MM.1S (cell line): Measurements from ENCODE around the gene GPR179.

Source experiments
- DNase-seq: peaks from one replicate; pipeline ENCODE4 v3.0.0-alpha.2; 2015
- H2AFZ ChIP-seq: fragments of 300-600 bp; sonication (generic); 2 replicates; pipeline ENCODE4 v1.6.0; 2016; ENCODE audit warnings: antibody characterized with exemption, low read length
- H3F3A ChIP-seq: fragments of 300-600 bp; sonication (generic); 2 replicates; pipeline ENCODE4 v1.6.1; 2016; ENCODE audit warnings: mild to moderate bottlenecking, antibody characterized with exemption, low read length, moderate library complexity, mixed read lengths; ENCODE audit not compliant: insufficient read depth
- H3K27ac ChIP-seq: fragments of 300-600 bp; sonication (generic); 2 replicates; pipeline ENCODE4 v1.5.1; 2016; ENCODE audit warnings: mild to moderate bottlenecking, low read length
- H3K27me3 ChIP-seq: fragments of 300-600 bp; sonication (generic); replicated peaks from 2 replicates; pipeline ENCODE4 v1.6.0; 2016; ENCODE audit warnings: low read length; ENCODE audit not compliant: insufficient read depth
- H3K36me3 ChIP-seq: fragments of 300-600 bp; sonication (generic); replicated peaks from 2 replicates; pipeline ENCODE4 v1.6.1; 2016; ENCODE audit warnings: mild to moderate bottlenecking, low read length, mixed read lengths; ENCODE audit not compliant: insufficient read depth
- H3K4me1 ChIP-seq: fragments of 300-600 bp; sonication (generic); 2 replicates; pipeline ENCODE4 v1.6.1; 2016; ENCODE audit warnings: low read length, mixed read lengths
- H3K4me2 ChIP-seq: fragments of 300-600 bp; sonication (generic); 2 replicates; pipeline ENCODE4 v1.6.0; 2016; ENCODE audit warnings: low read depth, low read length
- H3K4me3 ChIP-seq: fragments of 300-600 bp; sonication (generic); 2 replicates; pipeline ENCODE4 v1.5.1; 2016; ENCODE audit warnings: low read length, mixed read lengths
- H3K79me2 ChIP-seq: fragments of 300-600 bp; sonication (generic); 2 replicates; pipeline ENCODE4 v1.6.1; 2016; ENCODE audit warnings: mixed run types, low read length, mixed read lengths
- H3K9ac ChIP-seq: fragments of 300-600 bp; sonication (generic); 2 replicates; pipeline ENCODE4 v1.6.1; 2016; ENCODE audit warnings: low read length, mixed read lengths
- H3K9me2 ChIP-seq: fragments of 300-600 bp; sonication (generic); replicated peaks from 2 replicates; pipeline ENCODE4 v1.6.1; 2016; ENCODE audit warnings: mild to moderate bottlenecking, low read length, mixed read lengths; ENCODE audit not compliant: insufficient read depth
- H3K9me3 ChIP-seq: fragments of 300-600 bp; sonication (generic); replicated peaks from 2 replicates; pipeline ENCODE4 v1.6.1; 2016; ENCODE audit warnings: mild to moderate bottlenecking, low read length, mixed read lengths; ENCODE audit not compliant: insufficient read depth
- H4K20me1 ChIP-seq: fragments of 300-600 bp; sonication (generic); 2 replicates; pipeline ENCODE4 v1.6.1; 2016; ENCODE audit warnings: mild to moderate bottlenecking, low read length, moderate library complexity, mixed read lengths; ENCODE audit not compliant: insufficient read depth
- EZH2 ChIP-seq: fragments of 300-600 bp; sonication (generic); optimal IDR thresholded peaks from 2 replicates; pipeline ENCODE3; 2017; ENCODE audit warnings: low read depth, mild to moderate bottlenecking, antibody characterized with exemption, low read length, mixed read lengths
- EZH2phosphoT487 ChIP-seq: fragments of 300-600 bp; sonication (generic); IDR thresholded peaks from 2 replicates; pipeline ENCODE4 v1.6.1; 2018; ENCODE audit warnings: antibody characterized with exemption, low read length
- TF ChIP-seq, protein P1 (sequence below): fragments of 300-600 bp; sonication (generic); IDR thresholded peaks from 2 replicates; pipeline ENCODE4 v1.5.1; 2016; ENCODE audit warnings: antibody characterized with exemption, low read length, mixed read lengths

Gene GPR179

DNA sequence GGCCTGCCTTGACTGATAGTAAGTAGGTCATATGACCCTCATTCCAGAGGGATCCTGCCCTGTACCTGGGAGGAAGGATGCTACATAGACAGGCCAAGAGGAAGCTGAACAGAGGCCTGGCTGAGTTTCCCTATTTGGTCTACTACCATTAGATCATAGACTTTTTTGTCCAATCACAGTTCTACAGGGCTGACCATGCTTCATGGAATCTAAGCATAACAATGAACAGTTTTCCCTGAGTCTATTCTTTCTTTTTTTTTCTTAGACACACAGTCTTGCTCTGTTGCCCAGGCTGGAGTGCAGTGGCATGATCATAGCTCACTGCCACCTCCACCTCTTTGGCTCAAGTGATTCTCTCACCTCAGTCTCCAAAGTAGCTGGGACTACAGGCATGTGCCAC lies 3.9 kb downstream of the GPR179 start:
- H2AFZ ChIP-seq: no peak overlapping the region
- H3K9me2 ChIP-seq: no peaks in the 10 kb centered on the region
- TF ChIP-seq, protein P1, sequence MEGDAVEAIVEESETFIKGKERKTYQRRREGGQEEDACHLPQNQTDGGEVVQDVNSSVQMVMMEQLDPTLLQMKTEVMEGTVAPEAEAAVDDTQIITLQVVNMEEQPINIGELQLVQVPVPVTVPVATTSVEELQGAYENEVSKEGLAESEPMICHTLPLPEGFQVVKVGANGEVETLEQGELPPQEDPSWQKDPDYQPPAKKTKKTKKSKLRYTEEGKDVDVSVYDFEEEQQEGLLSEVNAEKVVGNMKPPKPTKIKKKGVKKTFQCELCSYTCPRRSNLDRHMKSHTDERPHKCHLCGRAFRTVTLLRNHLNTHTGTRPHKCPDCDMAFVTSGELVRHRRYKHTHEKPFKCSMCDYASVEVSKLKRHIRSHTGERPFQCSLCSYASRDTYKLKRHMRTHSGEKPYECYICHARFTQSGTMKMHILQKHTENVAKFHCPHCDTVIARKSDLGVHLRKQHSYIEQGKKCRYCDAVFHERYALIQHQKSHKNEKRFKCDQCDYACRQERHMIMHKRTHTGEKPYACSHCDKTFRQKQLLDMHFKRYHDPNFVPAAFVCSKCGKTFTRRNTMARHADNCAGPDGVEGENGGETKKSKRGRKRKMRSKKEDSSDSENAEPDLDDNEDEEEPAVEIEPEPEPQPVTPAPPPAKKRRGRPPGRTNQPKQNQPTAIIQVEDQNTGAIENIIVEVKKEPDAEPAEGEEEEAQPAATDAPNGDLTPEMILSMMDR: no peak
- no peak for TF ChIP-seq EZH2
- H3K27ac ChIP-seq: no peak overlapping the region
- H3K9ac ChIP-seq: no peak overlapping the region
- DNase-seq: no peak
- H3K9me3 ChIP-seq: no peaks in the 10 kb centered on the region
- H4K20me1 ChIP-seq: no peaks in the 10 kb centered on the region
- no peaks in the 10 kb centered on the region for H3K27me3 ChIP-seq
- no peaks in the 10 kb centered on the region for H3K79me2 ChIP-seq
- no peaks in the 10 kb centered on the region for H3F3A ChIP-seq
- H3K4me1 ChIP-seq: no peaks in the 10 kb centered on the region
- no peak overlapping the region for H3K4me2 ChIP-seq
- H3K36me3 ChIP-seq: no peaks in the 10 kb centered on the region
- H3K4me3 ChIP-seq: no peak overlapping the region

DNA sequence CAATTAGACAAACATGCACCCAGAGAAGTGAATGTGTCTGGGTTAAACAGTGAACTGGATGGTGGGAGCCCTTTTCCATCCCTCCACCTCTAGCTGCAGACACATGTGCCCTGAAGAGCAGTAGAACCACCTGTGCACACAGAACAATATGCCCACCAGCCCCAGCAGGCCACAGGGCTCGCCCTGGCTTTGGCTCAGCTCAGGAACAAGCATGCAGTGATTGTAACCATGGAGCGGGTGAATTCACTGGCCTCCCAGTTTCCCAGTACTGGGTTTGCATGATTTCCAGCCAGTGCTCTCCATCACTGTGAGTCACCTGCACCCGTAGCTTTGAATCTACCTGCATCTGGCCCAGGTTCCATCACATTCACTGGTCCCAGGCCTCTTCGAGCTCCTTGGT lies 5.2 kb downstream of the GPR179 start:
- no peak for TF ChIP-seq EZH2phosphoT487
- no peak for TF ChIP-seq EZH2
- TF ChIP-seq, protein P1: no peak
- Histone ChIP-seq H3K4me2 (no peak overlapping the region), H3K79me2 (no peaks in the 10 kb centered on the region), H3K9me3 (no peaks in the 10 kb centered on the region), H3K27me3 (no peaks in the 10 kb centered on the region), H3K4me1 (no peaks in the 10 kb centered on the region), H3K36me3 (no peaks in the 10 kb centered on the region), H3K4me3 (no peak overlapping the region), H3K27ac (no peak overlapping the region), H3K9me2 (no peaks in the 10 kb centered on the region), H3K9ac (no peak overlapping the region), H4K20me1 (no peaks in the 10 kb centered on the region), H3F3A (no peaks in the 10 kb centered on the region), H2AFZ (no peak overlapping the region)
- no peak for DNase-seq

DNA sequence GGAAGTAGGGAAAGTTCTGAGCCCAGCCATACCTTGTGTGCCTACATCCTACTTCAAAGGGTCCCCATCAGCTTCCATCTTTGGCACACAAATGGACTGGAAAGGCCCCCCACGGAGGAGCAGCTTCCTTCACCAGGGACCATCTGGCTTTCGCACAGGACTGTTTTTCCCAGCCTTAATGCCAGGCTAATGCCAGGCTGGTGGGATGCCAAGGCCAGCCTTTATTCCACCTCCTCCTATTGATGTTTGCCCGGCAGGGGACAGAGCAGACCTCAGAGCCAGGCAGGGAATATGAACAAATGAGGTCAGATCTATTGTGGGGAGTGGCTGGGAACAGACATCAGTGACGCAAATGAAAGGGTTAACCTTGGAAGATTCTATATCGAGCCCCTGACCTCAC lies 5.7 kb downstream of the GPR179 start:
- H3K4me3 ChIP-seq: no peak overlapping the region
- DNase-seq: no peak
- TF ChIP-seq, protein P1: no peak
- TF ChIP-seq EZH2phosphoT487: no peak
- TF ChIP-seq EZH2: no peak

DNA sequence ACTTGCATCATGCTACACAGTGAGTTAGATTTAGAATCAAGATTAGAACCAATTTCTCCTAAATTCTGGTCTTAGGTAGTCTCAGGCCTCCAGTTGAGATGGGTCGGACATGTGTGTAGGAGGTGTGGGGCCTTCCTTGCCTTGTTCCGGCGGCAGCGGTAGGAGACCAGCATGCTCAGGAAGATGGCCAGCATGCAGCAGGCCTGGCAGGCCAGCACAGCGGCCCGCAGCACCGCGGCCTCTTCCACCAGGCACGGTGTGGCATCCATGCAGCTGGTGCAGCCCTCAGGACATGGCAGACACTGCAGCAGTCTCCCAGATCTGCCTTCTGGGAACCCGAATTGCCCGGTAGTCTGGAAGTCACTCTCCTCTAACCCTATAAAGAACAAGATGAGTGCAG lies 6.9 kb downstream of the GPR179 start:
- no peaks in the 10 kb centered on the region for H3K9me2 ChIP-seq
- H3K27me3 ChIP-seq: no peaks in the 10 kb centered on the region
- H3F3A ChIP-seq: no peaks in the 10 kb centered on the region
- no peak for DNase-seq
- H2AFZ ChIP-seq: no peak overlapping the region
- H3K36me3 ChIP-seq: no peaks in the 10 kb centered on the region
- no peak overlapping the region for H3K9ac ChIP-seq
- TF ChIP-seq, protein P1: no peak
- no peak for TF ChIP-seq EZH2
- no peak for TF ChIP-seq EZH2phosphoT487
- H4K20me1 ChIP-seq: no peaks in the 10 kb centered on the region
- no peaks in the 10 kb centered on the region for H3K79me2 ChIP-seq
- no peak overlapping the region for H3K4me3 ChIP-seq
- H3K4me1 ChIP-seq: no peaks in the 10 kb centered on the region
- H3K27ac ChIP-seq: no peak overlapping the region
- no peak overlapping the region for H3K4me2 ChIP-seq
- H3K9me3 ChIP-seq: no peaks in the 10 kb centered on the region

More for the DNA sequence above, 5.7 kb downstream of the GPR179 start:
- no peak overlapping the region for H3K4me2 ChIP-seq
- no peak overlapping the region for H3K27ac ChIP-seq
- H3K9me2 ChIP-seq: no peaks in the 10 kb centered on the region
- H2AFZ ChIP-seq: no peak overlapping the region
- H3K79me2 ChIP-seq: no peaks in the 10 kb centered on the region
- H3K36me3 ChIP-seq: no peaks in the 10 kb centered on the region
- no peaks in the 10 kb centered on the region for H4K20me1 ChIP-seq
- no peaks in the 10 kb centered on the region for H3K27me3 ChIP-seq
- no peaks in the 10 kb centered on the region for H3K9me3 ChIP-seq
- no peaks in the 10 kb centered on the region for H3K4me1 ChIP-seq
- H3K9ac ChIP-seq: no peak overlapping the region
- H3F3A ChIP-seq: no peaks in the 10 kb centered on the region
